Lung (tissue), 12 donors: ENCODE measurements around the gene STXBP5. TPM values are rescaled to one million over a fixed set of nuclear protein-coding genes. Genes with fewer than 3 reads are reported as not detected.

ENCODE experiments used
- ATAC-seq: fragments of 200-7000 bp; cut with Tn5 transposase; one replicate; pipeline ENCODE4 v1.9.1; 2020; ENCODE audit warnings: moderate number of reproducible peaks; ENCODE audit not compliant: insufficient read depth, low FRiP score
- DNase-seq, 3 donors: peaks; one replicate each; pipeline ENCODE4 v3.0.0-alpha.2; 2013 to 2017
- H3K27ac ChIP-seq, 2 donors: one replicate each; pipeline ENCODE4 v1.5.1; 2013; ENCODE audit warnings: mild to moderate bottlenecking in 2 of 2, moderate library complexity in 2 of 2, control low read depth in 1 of 2, inconsistent platforms in 1 of 2, low read depth in 1 of 2, low read length in 1 of 2
- H3K27me3 ChIP-seq, 3 donors: one replicate each; pipeline ENCODE4 v1.5.1; 2013; ENCODE audit warnings: low read length in 2 of 3; ENCODE audit not compliant: control insufficient read depth in 3 of 3, insufficient read depth in 3 of 3
- H3K36me3 ChIP-seq, 4 donors: one replicate each; pipeline ENCODE4 v1.5.1; 2013; ENCODE audit warnings: low read length in 4 of 4, mild to moderate bottlenecking in 1 of 4, moderate library complexity in 1 of 4; ENCODE audit not compliant: control insufficient read depth in 4 of 4, insufficient read depth in 4 of 4
- H3K4me1 ChIP-seq, 5 donors: one replicate each; pipeline ENCODE4 v1.5.1; 2013; ENCODE audit warnings: low read length in 5 of 5, mild to moderate bottlenecking in 2 of 5, moderate library complexity in 1 of 5; ENCODE audit not compliant: control insufficient read depth in 5 of 5, insufficient read depth in 5 of 5
- H3K4me3 ChIP-seq: one replicate; pipeline ENCODE4 v1.5.1; 2013; ENCODE audit warnings: mild to moderate bottlenecking, control low read depth, moderate library complexity
- H3K9ac ChIP-seq, 2 donors: one replicate each; pipeline ENCODE4 v1.5.1; 2013; ENCODE audit warnings: low read length in 2 of 2, control low read depth in 1 of 2; ENCODE audit not compliant: insufficient read depth in 1 of 2
- H3K9me3 ChIP-seq, 4 donors: one replicate each; pipeline ENCODE4 v1.5.1; 2013; ENCODE audit warnings: low read length in 3 of 4, mild to moderate bottlenecking in 1 of 4, moderate library complexity in 1 of 4; ENCODE audit not compliant: control insufficient read depth in 4 of 4, insufficient read depth in 3 of 4
- CTCF ChIP-seq: IDR thresholded peaks from 2 replicates; pipeline ENCODE4 v1.5.1; 2012; ENCODE audit warnings: mild to moderate bottlenecking; ENCODE audit errors: control extremely low read depth, extremely low read depth
- WGBS, 2 donors: extraction: QIAGEN DNeasy Blood & Tissue Kit; methylation state at CpG; one replicate each; pipeline ENCODE4 v1.1.7; 2013; 5-methylcytosine and 5-hydroxymethylcytosine counted together
- polyA plus RNA-seq, 2 donors: library from polyadenylated mRNA; stranded (reverse); fragments of 200-250 nt; gene quantifications; one replicate each; pipeline ENCODE4 v1.2.1, GENCODE V29; 2013
- total RNA-seq, 2 donors: library from RNA; depleted of rRNA in 1 of 2; stranded (reverse); fragments of >200 nt in 1 of 2; gene quantifications; one replicate each; pipeline ENCODE4 v1.2.1, GENCODE V29; 2014 to 2021
- donor health status: control.
- donor health status: control.
- donor health status: Bipolar disorder and iron deficiency.
- donor health status: healthy.
- donor health status: DM: yes; HTN: yes; CAD: no.

The STXBP5 gene
- total and polyA plus RNA-seq, 4 donors = 6.2 to 29.0 (median 12.9) TPM

GRCh38 chr6:147274776-147275175 lies 70.6 kb downstream of the STXBP5 start:
- no peak for ATAC-seq
- H3K4me1 ChIP-seq = no peaks in the 10 kb centered on the region
- H3K27ac ChIP-seq = no peak overlapping the region
- H3K36me3 ChIP-seq = peaks cover 0 to 8% (median 3%) of the 10 kb centered on the region in 4 donors
- no peak for TF ChIP-seq CTCF
- no peak for DNase-seq
- no peaks in the 10 kb centered on the region for H3K9me3 ChIP-seq
- H3K4me3 ChIP-seq = no peak overlapping the region
- no peaks in the 10 kb centered on the region for H3K27me3 ChIP-seq
- H3K9ac ChIP-seq = no peak overlapping the region

- WGBS, 2 donors = 93 to 96% methylated on average over 2 of the region's 2 CpGs
Observed at GRCh38 chr6:147278891-147279290, 74.7 kb downstream of the STXBP5 start.

GRCh38 chr6:147279427-147279826 lies 75.2 kb downstream of the STXBP5 start:
- Histone ChIP-seq H3K27me3 (no peaks in the 10 kb centered on the region), H3K27ac (no peak overlapping the region), H3K9ac (no peak overlapping the region), H3K4me1 (no peaks in the 10 kb centered on the region), H3K4me3 (no peak overlapping the region), H3K9me3 (no peaks in the 10 kb centered on the region), H3K36me3 (peaks cover 2 to 8% (median 3%) of the 10 kb centered on the region in 4 donors)
- no peak for TF ChIP-seq CTCF
- DNase-seq (no peak), ATAC-seq (no peak)
- 47 to 70% methylated on average over 2 of the region's 2 CpGs for WGBS, 2 donors

More at GRCh38 chr6:147278891-147279290, 74.7 kb downstream of the STXBP5 start:
- H3K27ac ChIP-seq = no peak overlapping the region
- H3K9ac ChIP-seq = no peak overlapping the region
- no peak for DNase-seq
- TF ChIP-seq CTCF = no peak
- H3K4me3 ChIP-seq = no peak overlapping the region
- no peaks in the 10 kb centered on the region for H3K27me3 ChIP-seq
- no peaks in the 10 kb centered on the region for H3K9me3 ChIP-seq
- H3K36me3 ChIP-seq = peaks cover 2 to 8% (median 3%) of the 10 kb centered on the region in 4 donors
- ATAC-seq = no peak
- no peaks in the 10 kb centered on the region for H3K4me1 ChIP-seq

- Histone ChIP-seq H3K4me3 (no peak overlapping the region), H3K9me3 (no peaks in the 10 kb centered on the region), H3K27me3 (no peaks in the 10 kb centered on the region), H3K36me3 (peaks cover 2 to 8% (median 3%) of the 10 kb centered on the region in 4 donors), H3K9ac (no peak overlapping the region), H3K4me1 (no peaks in the 10 kb centered on the region), H3K27ac (no peak overlapping the region)
- 94 to 95% methylated on average over 2 of the region's 2 CpGs for WGBS, 2 donors
- DNase-seq (no peak), ATAC-seq (no peak)
- TF ChIP-seq CTCF = no peak
Observed at GRCh38 chr6:147281895-147282565, 77.8 kb downstream of the STXBP5 start.
